Measurements from ENCODE around the gene SGK1. TPM values are rescaled to one million over a fixed set of nuclear protein-coding genes. Genes with fewer than 3 reads are reported as not detected.
"Not testable (repeated sequence)": the region's sequence is repeated elsewhere in the genome, so short reads cannot be mapped to it uniquely, and the experiment has no call there.

Gene SGK1
- total RNA-seq, 4 donors from 2014 or later = 379 to 684 (median 450) TPM

DNA sequence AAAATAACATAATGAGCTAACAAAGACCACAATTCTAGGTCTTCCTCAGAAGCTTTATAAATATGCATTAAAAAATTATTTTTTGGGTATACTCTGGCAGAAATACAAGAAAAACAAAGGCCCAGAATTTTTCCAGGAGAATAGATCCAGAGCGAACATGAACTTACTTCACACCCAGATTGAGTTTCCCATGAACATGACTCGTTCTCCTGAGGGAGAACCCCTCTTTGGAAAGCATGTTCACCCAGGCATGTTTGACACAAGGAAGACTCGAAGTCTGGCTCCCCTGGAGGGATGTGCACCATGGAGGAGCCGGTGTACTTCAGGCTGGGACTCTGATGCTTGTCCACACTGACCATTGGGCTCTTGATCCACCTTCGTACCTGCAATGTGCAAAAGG is 56.1 kb downstream of the SGK1 start:
- TF ChIP-seq EP300 (IDR thresholded peaks at IDR 0.05) (no peak), POLR2AphosphoS5 (IDR thresholded peaks at IDR 0.05) (no peak), CTCF (IDR thresholded peaks at IDR 0.05) (no peak), POLR2A (IDR thresholded peaks at IDR 0.05) (no peak)
- no peak overlapping the region for H3K27ac ChIP-seq
- H3K4me3 ChIP-seq = no peak overlapping the region
- H3K9me3 ChIP-seq = no peaks in the 10 kb centered on the region
- 84% methylated on average over 5 of the region's 5 CpGs for WGBS
- no peaks in the 10 kb centered on the region for H3K27me3 ChIP-seq
- H3K36me3 ChIP-seq = no peaks in the 10 kb centered on the region
- H3K4me1 ChIP-seq = no peaks in the 10 kb centered on the region
- no peak for DNase-seq (ENCODE audit: low spot score in 2 of 2)

GRCh38 chr6:134258849-134259306 is 59.0 kb downstream of the SGK1 start:
- no peak overlapping the region for H3K27ac ChIP-seq
- DNase-seq (ENCODE audit: low spot score in 2 of 2) = no peak
- H3K36me3 ChIP-seq = no peaks in the 10 kb centered on the region
- H3K4me3 ChIP-seq = no peak overlapping the region
- H3K9me3 ChIP-seq = no peaks in the 10 kb centered on the region
- TF ChIP-seq POLR2A (IDR thresholded peaks at IDR 0.05) (no peak), POLR2AphosphoS5 (IDR thresholded peaks at IDR 0.05) (no peak), EP300 (IDR thresholded peaks at IDR 0.05) (no peak), CTCF (IDR thresholded peaks at IDR 0.05) (no peak)
- H3K27me3 ChIP-seq = no peaks in the 10 kb centered on the region
- H3K4me1 ChIP-seq = peaks cover 2% of the 10 kb centered on the region
- WGBS = 86% methylated on average over 3 of the region's 3 CpGs

DNA sequence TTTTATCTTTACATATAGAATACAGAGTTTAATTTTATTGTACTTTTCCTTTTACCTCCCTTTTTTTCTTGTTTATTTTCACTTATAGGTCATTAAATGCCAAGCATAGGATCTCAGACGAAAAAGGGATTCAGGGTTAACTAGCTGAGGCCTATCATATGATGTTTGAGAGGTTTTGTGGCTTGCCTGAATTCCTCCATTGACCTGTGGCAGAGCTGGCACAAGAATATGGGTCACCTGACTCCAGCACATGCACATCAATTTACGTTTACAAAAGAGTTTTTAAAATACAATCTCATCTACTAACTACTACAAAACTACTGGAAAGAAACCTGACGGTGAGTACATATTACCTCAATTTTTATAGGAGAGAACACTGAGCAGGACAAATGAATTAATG is 60.4 kb downstream of the SGK1 start:
- no peaks in the 10 kb centered on the region for H3K9me3 ChIP-seq
- peaks cover 2% of the 10 kb centered on the region for H3K4me1 ChIP-seq
- DNase-seq (ENCODE audit: low spot score in 2 of 2) = no peak
- H3K4me3 ChIP-seq = no peak overlapping the region
- no peaks in the 10 kb centered on the region for H3K36me3 ChIP-seq
- H3K27me3 ChIP-seq = no peaks in the 10 kb centered on the region
- H3K27ac ChIP-seq = no peak overlapping the region
- WGBS = 88% methylated on average over 3 of the region's 3 CpGs
- TF ChIP-seq EP300 (IDR thresholded peaks at IDR 0.05) (no peak), POLR2AphosphoS5 (IDR thresholded peaks at IDR 0.05) (no peak), CTCF (IDR thresholded peaks at IDR 0.05) (no peak), POLR2A (IDR thresholded peaks at IDR 0.05) (no peak)

- Histone ChIP-seq H3K9me3 (no peaks in the 10 kb centered on the region), H3K4me1 (peaks cover 2% of the 10 kb centered on the region), H3K27ac (no peak overlapping the region), H3K36me3 (no peaks in the 10 kb centered on the region), H3K4me3 (no peak overlapping the region), H3K27me3 (no peaks in the 10 kb centered on the region)
- DNase-seq (ENCODE audit: low spot score in 2 of 2) = no peak
- WGBS = 98% methylated on average over 8 of the region's 8 CpGs
- no peak for TF ChIP-seq CTCF (IDR thresholded peaks at IDR 0.05)
- TF ChIP-seq POLR2AphosphoS5 (IDR thresholded peaks at IDR 0.05) = no peak
- TF ChIP-seq POLR2A (IDR thresholded peaks at IDR 0.05) = no peak
Observed at GRCh38 chr6:134256862-134257261, 61.0 kb downstream of the SGK1 start.

GRCh38 chr6:134255280-134255679 is 62.6 kb downstream of the SGK1 start:
- DNase-seq (ENCODE audit: low spot score in 2 of 2); H3K4me3 ChIP-seq; H3K4me1 ChIP-seq; H3K9me3 ChIP-seq; H3K27me3 ChIP-seq; H3K36me3 ChIP-seq; H3K27ac ChIP-seq: not testable (repeated sequence)
- WGBS = 94% methylated on average over 2 of the region's 2 CpGs

- Histone ChIP-seq H3K9me3 (no peaks in the 10 kb centered on the region), H3K4me1 (peaks cover 16% of the 10 kb centered on the region), H3K27me3 (no peaks in the 10 kb centered on the region), H3K4me3 (no peak overlapping the region), H3K27ac (no peak overlapping the region), H3K36me3 (no peaks in the 10 kb centered on the region)
- no peak for DNase-seq (ENCODE audit: low spot score in 2 of 2)
- 73% methylated on average over 4 of the region's 4 CpGs for WGBS
- TF ChIP-seq POLR2AphosphoS5 (IDR thresholded peaks at IDR 0.05) (no peak), CTCF (IDR thresholded peaks at IDR 0.05) (no peak), POLR2A (IDR thresholded peaks at IDR 0.05) (no peak), EP300 (IDR thresholded peaks at IDR 0.05) (no peak)
Observed at GRCh38 chr6:134254118-134254517, 63.8 kb downstream of the SGK1 start.

Measured in suprapubic skin (tissue), 4 donors.